ENCODE results near the gene FCSK.

The FCSK gene

GRCh38 chr16:70473446-70474319, 19.3 kb downstream of the FCSK start:
- DNase-seq (ENCODE audit: insufficient read length, low spot score) (no peak), FAIRE-seq (no peak)
- no peak for TF ChIP-seq POLR2A (IDR thresholded peaks at IDR 0.05; ENCODE audit: low read depth, low read length)

GRCh38 chr16:70474320-70475053, 20.1 kb downstream of the FCSK start:
- no peak for TF ChIP-seq POLR2A (IDR thresholded peaks at IDR 0.05; ENCODE audit: low read depth, low read length)
- FAIRE-seq = no peak
- no peak for DNase-seq (ENCODE audit: insufficient read length, low spot score)

- DNase-seq (ENCODE audit: insufficient read length, low spot score) = no peak
Observed at GRCh38 chr16:70475054-70475871, 20.9 kb downstream of the FCSK start.

GRCh38 chr16:70476272-70477020, 22.1 kb downstream of the FCSK start:
- peak; percentile 87 for FAIRE-seq
- TF ChIP-seq POLR2A (IDR thresholded peaks at IDR 0.05; ENCODE audit: low read depth, low read length) = no peak
- peak; percentile 95 for DNase-seq (ENCODE audit: insufficient read length, low spot score)

More at GRCh38 chr16:70475054-70475871, 20.9 kb downstream of the FCSK start:
- FAIRE-seq = no peak
- TF ChIP-seq POLR2A (IDR thresholded peaks at IDR 0.05; ENCODE audit: low read depth, low read length) = no peak

GRCh38 chr16:70478169-70478568, 23.8 kb downstream of the FCSK start:
- no peak for TF ChIP-seq POLR2A (IDR thresholded peaks at IDR 0.05; ENCODE audit: low read depth, low read length)
- no peak for DNase-seq (ENCODE audit: insufficient read length, low spot score)
- no peak for FAIRE-seq

- FAIRE-seq (no peak), DNase-seq (ENCODE audit: insufficient read length, low spot score) (no peak)
- TF ChIP-seq POLR2A (IDR thresholded peaks at IDR 0.05; ENCODE audit: low read depth, low read length) = no peak
Observed at GRCh38 chr16:70478912-70479341, 24.5 kb downstream of the FCSK start.

- no peak for TF ChIP-seq POLR2A (IDR thresholded peaks at IDR 0.05; ENCODE audit: low read depth, low read length)
- DNase-seq (ENCODE audit: insufficient read length, low spot score) (no peak), FAIRE-seq (no peak)
Observed at GRCh38 chr16:70480127-70481105, 26.0 kb downstream of the FCSK start.

- DNase-seq (ENCODE audit: insufficient read length, low spot score) = peak; percentile 70
- no peak for TF ChIP-seq POLR2A (IDR thresholded peaks at IDR 0.05; ENCODE audit: low read depth, low read length)
- FAIRE-seq = no peak
Observed at GRCh38 chr16:70481929-70482536, 27.6 kb downstream of the FCSK start.

- DNase-seq (ENCODE audit: insufficient read length, low spot score) (peak; percentile 59), FAIRE-seq (no peak)
- no peak for TF ChIP-seq POLR2A (IDR thresholded peaks at IDR 0.05; ENCODE audit: low read depth, low read length)
Observed at GRCh38 chr16:70482624-70483023, 28.2 kb downstream of the FCSK start.

- DNase-seq (ENCODE audit: insufficient read length, low spot score) = no peak
- FAIRE-seq = no peak
- TF ChIP-seq POLR2A (IDR thresholded peaks at IDR 0.05; ENCODE audit: low read depth, low read length) = no peak
Observed at GRCh38 chr16:70483426-70483825, 29.0 kb downstream of the FCSK start.

GRCh38 chr16:70484867-70485266, 30.5 kb downstream of the FCSK start:
- DNase-seq (ENCODE audit: insufficient read length, low spot score) = no peak
- no peak for FAIRE-seq
- TF ChIP-seq POLR2A (IDR thresholded peaks at IDR 0.05; ENCODE audit: low read depth, low read length) = no peak

- no peak for TF ChIP-seq POLR2A (IDR thresholded peaks at IDR 0.05; ENCODE audit: low read depth, low read length)
- DNase-seq (ENCODE audit: insufficient read length, low spot score) (no peak), FAIRE-seq (no peak)
Observed at GRCh38 chr16:70490261-70490660, 35.9 kb downstream of the FCSK start.

All from H54 (cell line).